GM12865 (cell line): ENCODE results near the gene REXO1.
A peak's percentile ranks its signal among the peaks of the same experiment; 100 is the strongest.

Experiments
- DNase-seq: peaks from one replicate; pipeline ENCODE4 v3.0.0; 2010; ENCODE audit warnings: low read depth
- H3K4me3 ChIP-seq: 2 replicates; pipeline ENCODE4 v1.5.1; 2011; ENCODE audit warnings: mild to moderate bottlenecking, low read depth, low read length, control low read depth
- CTCF ChIP-seq: IDR thresholded peaks from 2 replicates; pipeline ENCODE4 v1.5.1; 2011; ENCODE audit warnings: low read length, control low read depth, low read depth, inconsistent platforms; ENCODE audit not compliant: insufficient read depth; ENCODE audit errors: missing control alignments

Gene REXO1

GRCh38 chr19:1773184-1773583 lies 75.1 kb downstream of the REXO1 start:
- no peak overlapping the region for H3K4me3 ChIP-seq
- no peak for TF ChIP-seq CTCF
- DNase-seq: no peak

- TF ChIP-seq CTCF: no peak
- H3K4me3 ChIP-seq: no peak overlapping the region
- DNase-seq: no peak
These were observed 77.3 kb downstream of the REXO1 start for GRCh38 chr19:1770866-1771576.

- no peak for TF ChIP-seq CTCF
- H3K4me3 ChIP-seq: no peak overlapping the region
- no peak for DNase-seq
These were observed 78.7 kb downstream of the REXO1 start for GRCh38 chr19:1769645-1769985.

- H3K4me3 ChIP-seq: no peak overlapping the region
- no peak for TF ChIP-seq CTCF
- DNase-seq: no peak
These were observed 79.2 kb downstream of the REXO1 start for GRCh38 chr19:1768918-1769644.

- peak; percentile 15 for TF ChIP-seq CTCF
- DNase-seq: no peak
- H3K4me3 ChIP-seq: no peak overlapping the region
These were observed 80.0 kb downstream of the REXO1 start for GRCh38 chr19:1768248-1768647.

GRCh38 chr19:1767464-1767933 lies 80.8 kb downstream of the REXO1 start:
- H3K4me3 ChIP-seq: no peak overlapping the region
- DNase-seq: peak; percentile 41

More at GRCh38 chr19:1767464-1767933, 80.8 kb downstream of the REXO1 start:
- TF ChIP-seq CTCF: peak; percentile 96
